Lung (tissue), 12 donors: ENCODE data around the gene TMEM59L. TPM values are rescaled to one million over a fixed set of nuclear protein-coding genes. Genes with fewer than 3 reads are reported as not detected.

Source experiments
- ATAC-seq: fragments of 200-7000 bp; cut with Tn5 transposase; one replicate; pipeline ENCODE4 v1.9.1; 2020; ENCODE audit warnings: moderate number of reproducible peaks; ENCODE audit not compliant: insufficient read depth, low FRiP score
- DNase-seq, 3 donors: peaks; one replicate each; pipeline ENCODE4 v3.0.0-alpha.2; 2013 to 2017
- H3K27ac ChIP-seq, 2 donors: one replicate each; pipeline ENCODE4 v1.5.1; 2013; ENCODE audit warnings: mild to moderate bottlenecking in 2 of 2, moderate library complexity in 2 of 2, control low read depth in 1 of 2, inconsistent platforms in 1 of 2, low read depth in 1 of 2, low read length in 1 of 2
- H3K27me3 ChIP-seq, 3 donors: one replicate each; pipeline ENCODE4 v1.5.1; 2013; ENCODE audit warnings: low read length in 2 of 3; ENCODE audit not compliant: control insufficient read depth in 3 of 3, insufficient read depth in 3 of 3
- H3K36me3 ChIP-seq, 4 donors: one replicate each; pipeline ENCODE4 v1.5.1; 2013; ENCODE audit warnings: low read length in 4 of 4, mild to moderate bottlenecking in 1 of 4, moderate library complexity in 1 of 4; ENCODE audit not compliant: control insufficient read depth in 4 of 4, insufficient read depth in 4 of 4
- H3K4me1 ChIP-seq, 5 donors: one replicate each; pipeline ENCODE4 v1.5.1; 2013; ENCODE audit warnings: low read length in 5 of 5, mild to moderate bottlenecking in 2 of 5, moderate library complexity in 1 of 5; ENCODE audit not compliant: control insufficient read depth in 5 of 5, insufficient read depth in 5 of 5
- H3K4me3 ChIP-seq: one replicate; pipeline ENCODE4 v1.5.1; 2013; ENCODE audit warnings: mild to moderate bottlenecking, control low read depth, moderate library complexity
- H3K9ac ChIP-seq, 2 donors: one replicate each; pipeline ENCODE4 v1.5.1; 2013; ENCODE audit warnings: low read length in 2 of 2, control low read depth in 1 of 2; ENCODE audit not compliant: insufficient read depth in 1 of 2
- H3K9me3 ChIP-seq, 4 donors: one replicate each; pipeline ENCODE4 v1.5.1; 2013; ENCODE audit warnings: low read length in 3 of 4, mild to moderate bottlenecking in 1 of 4, moderate library complexity in 1 of 4; ENCODE audit not compliant: control insufficient read depth in 4 of 4, insufficient read depth in 3 of 4
- CTCF ChIP-seq: IDR thresholded peaks from 2 replicates; pipeline ENCODE4 v1.5.1; 2012; ENCODE audit warnings: mild to moderate bottlenecking; ENCODE audit errors: control extremely low read depth, extremely low read depth
- WGBS, 2 donors: extraction: QIAGEN DNeasy Blood & Tissue Kit; methylation state at CpG; one replicate each; pipeline ENCODE4 v1.1.7; 2013; 5-methylcytosine and 5-hydroxymethylcytosine counted together
- polyA plus RNA-seq, 2 donors: library from polyadenylated mRNA; stranded (reverse); fragments of 200-250 nt; gene quantifications; one replicate each; pipeline ENCODE4 v1.2.1, GENCODE V29; 2013
- total RNA-seq, 2 donors: library from RNA; depleted of rRNA in 1 of 2; stranded (reverse); fragments of >200 nt in 1 of 2; gene quantifications; one replicate each; pipeline ENCODE4 v1.2.1, GENCODE V29; 2014 to 2021
- donor health status: control.
- donor health status: control.
- donor health status: Bipolar disorder and iron deficiency.
- donor health status: healthy.
- donor health status: DM: yes; HTN: yes; CAD: no.

Gene TMEM59L
- total and polyA plus RNA-seq, 4 donors = 0.49 to 2.8 (median 1.4) TPM

GRCh38 chr19:18650021-18650390 lies 37.3 kb downstream of the TMEM59L start:
- H3K27me3 ChIP-seq = no peaks in the 10 kb centered on the region
- H3K9me3 ChIP-seq = no peaks in the 10 kb centered on the region
- WGBS, 2 donors = 20 to 33% methylated on average over 17 of the region's 17 CpGs
- H3K36me3 ChIP-seq = no peaks in the 10 kb centered on the region
- TF ChIP-seq CTCF = no peak
- H3K9ac ChIP-seq = no peak overlapping the region
- ATAC-seq (no peak), DNase-seq (peak; percentile 61 to 64 (median 63))
- H3K4me3 ChIP-seq = no peak overlapping the region
- peak overlapping the region; percentile 61 to 83 for H3K27ac ChIP-seq
- peaks cover 0 to 36% (median 20%) of the 10 kb centered on the region in 5 donors for H3K4me1 ChIP-seq

GRCh38 chr19:18650468-18651041 lies 37.9 kb downstream of the TMEM59L start:
- no peak for TF ChIP-seq CTCF
- peaks cover 0 to 36% (median 18%) of the 10 kb centered on the region in 5 donors for H3K4me1 ChIP-seq
- 50 to 73% methylated on average over 34 of the region's 34 CpGs for WGBS, 2 donors
- H3K9ac ChIP-seq = no peak overlapping the region
- no peaks in the 10 kb centered on the region for H3K36me3 ChIP-seq
- H3K27ac ChIP-seq = peak overlapping the region; percentile 61 to 83
- no peak overlapping the region for H3K4me3 ChIP-seq
- DNase-seq (peak; percentile 57 to 67 (median 66)), ATAC-seq (peak; percentile 49)
- no peaks in the 10 kb centered on the region for H3K9me3 ChIP-seq
- no peaks in the 10 kb centered on the region for H3K27me3 ChIP-seq

- DNase-seq = no peak
- Histone ChIP-seq H3K27ac (peak overlapping the region; percentile 43 to 83), H3K9ac (no peak overlapping the region), H3K4me1 (peaks cover 0 to 35% (median 21%) of the 10 kb centered on the region in 5 donors), H3K4me3 (no peak overlapping the region), H3K36me3 (peaks cover 0 to 2% (median 0%) of the 10 kb centered on the region in 4 donors), H3K27me3 (no peaks in the 10 kb centered on the region), H3K9me3 (no peaks in the 10 kb centered on the region)
- TF ChIP-seq CTCF = no peak
- no peak for ATAC-seq
- 77 to 83% methylated on average over 1 of the region's 1 CpG for WGBS, 2 donors
Observed at GRCh38 chr19:18651300-18651699, 38.6 kb downstream of the TMEM59L start.

GRCh38 chr19:18651733-18652132 lies 39.1 kb downstream of the TMEM59L start:
- TF ChIP-seq CTCF = no peak

More at GRCh38 chr19:18651733-18652132, 39.1 kb downstream of the TMEM59L start:
- H3K9me3 ChIP-seq = no peaks in the 10 kb centered on the region
- no peaks in the 10 kb centered on the region for H3K27me3 ChIP-seq
- peaks cover 0 to 2% (median 0%) of the 10 kb centered on the region in 4 donors for H3K36me3 ChIP-seq
- no peak overlapping the region for H3K9ac ChIP-seq
- peaks cover 0 to 32% (median 19%) of the 10 kb centered on the region in 5 donors for H3K4me1 ChIP-seq
- H3K27ac ChIP-seq = no peak overlapping the region
- DNase-seq (no peak), ATAC-seq (no peak)
- WGBS, 2 donors = 89 to 94% methylated on average over 6 of the region's 6 CpGs
- no peak overlapping the region for H3K4me3 ChIP-seq
